ENCODE measurements around the gene ZNF784.

ZNF784 gene

GRCh38 chr19:55632463-55632834, 8.1 kb upstream of the ZNF784 start:
- peak; percentile 73 for TF ChIP-seq CTCF (IDR thresholded peaks at IDR 0.05; ENCODE audit: borderline replicate concordance, control extremely low read depth, extremely low read depth, insufficient read depth, missing control alignments)
- in situ Hi-C loops (cut with MboI; ENCODE audit: low sequenced_read_pairs, unreplicated experiment), result no loop called here
- DNase-seq (ENCODE audit: low spot score), result peak; percentile 71

- TF ChIP-seq CTCF (IDR thresholded peaks at IDR 0.05; ENCODE audit: borderline replicate concordance, control extremely low read depth, extremely low read depth, insufficient read depth, missing control alignments), result no peak
- no peak for DNase-seq (ENCODE audit: low spot score)
- in situ Hi-C loops (cut with MboI; ENCODE audit: low sequenced_read_pairs, unreplicated experiment), result loop anchor here (5.0 kb wide), 1 partner anchor 109 kb away; no protein-coding TSS in a partner anchor
These were observed 2.0 kb upstream of the ZNF784 start for GRCh38 chr19:55626350-55626749.

GRCh38 chr19:55625004-55625326, 599 bp upstream of the ZNF784 start:
- in situ Hi-C loops (cut with MboI; ENCODE audit: low sequenced_read_pairs, unreplicated experiment), result loop anchor here (5.0 kb wide), 1 partner anchor 108 kb away; no protein-coding TSS in a partner anchor
- no peak for DNase-seq (ENCODE audit: low spot score)
- TF ChIP-seq CTCF (IDR thresholded peaks at IDR 0.05; ENCODE audit: borderline replicate concordance, control extremely low read depth, extremely low read depth, insufficient read depth, missing control alignments), result no peak

GRCh38 chr19:55623561-55623960, 805 bp downstream of the ZNF784 start:
- DNase-seq (ENCODE audit: low spot score), result no peak
- in situ Hi-C loops (cut with MboI; ENCODE audit: low sequenced_read_pairs, unreplicated experiment), result no loop called here
- no peak for TF ChIP-seq CTCF (IDR thresholded peaks at IDR 0.05; ENCODE audit: borderline replicate concordance, control extremely low read depth, extremely low read depth, insufficient read depth, missing control alignments)

- DNase-seq (ENCODE audit: low spot score), result no peak
- no peak for TF ChIP-seq CTCF (IDR thresholded peaks at IDR 0.05; ENCODE audit: borderline replicate concordance, control extremely low read depth, extremely low read depth, insufficient read depth, missing control alignments)
- in situ Hi-C loops (cut with MboI; ENCODE audit: low sequenced_read_pairs, unreplicated experiment), result no loop called here
These were observed 1.2 kb downstream of the ZNF784 start for GRCh38 chr19:55623130-55623529.

- no peak for DNase-seq (ENCODE audit: low spot score)
- TF ChIP-seq CTCF (IDR thresholded peaks at IDR 0.05; ENCODE audit: borderline replicate concordance, control extremely low read depth, extremely low read depth, insufficient read depth, missing control alignments), result no peak
- in situ Hi-C loops (cut with MboI; ENCODE audit: low sequenced_read_pairs, unreplicated experiment), result no loop called here
These were observed 2.0 kb downstream of the ZNF784 start for GRCh38 chr19:55622242-55622969.
